HuH-7 (cell line): Measurements from ENCODE around the gene PPFIBP2.

ENCODE experiments used
- DNase-seq: peaks from one replicate; pipeline ENCODE4 v3.0.0; 2011; ENCODE audit warnings: low spot score

The PPFIBP2 gene

GRCh38 chr11:7577291-7578190 lies 63.7 kb downstream of the PPFIBP2 start:
- no peak for DNase-seq

GRCh38 chr11:7578276-7578955 lies 64.6 kb downstream of the PPFIBP2 start:
- DNase-seq, result no peak

- no peak for DNase-seq
Measured at GRCh38 chr11:7579361-7579791, 65.6 kb downstream of the PPFIBP2 start.

- DNase-seq, result no peak
Measured at GRCh38 chr11:7581021-7581590, 67.3 kb downstream of the PPFIBP2 start.

- DNase-seq, result no peak
Measured at GRCh38 chr11:7582338-7582985, 68.7 kb downstream of the PPFIBP2 start.

GRCh38 chr11:7583248-7583647 lies 69.4 kb downstream of the PPFIBP2 start:
- no peak for DNase-seq

GRCh38 chr11:7584910-7585309 lies 71.1 kb downstream of the PPFIBP2 start:
- no peak for DNase-seq

- DNase-seq, result no peak
Measured at GRCh38 chr11:7585816-7586215, 72.0 kb downstream of the PPFIBP2 start.

GRCh38 chr11:7586376-7586775 lies 72.6 kb downstream of the PPFIBP2 start:
- DNase-seq, result no peak

- DNase-seq, result no peak
Measured at GRCh38 chr11:7587712-7588111, 73.9 kb downstream of the PPFIBP2 start.

GRCh38 chr11:7589861-7590260 lies 76.1 kb downstream of the PPFIBP2 start:
- DNase-seq, result no peak

- no peak for DNase-seq
Measured at GRCh38 chr11:7590529-7590928, 76.7 kb downstream of the PPFIBP2 start.

- DNase-seq, result no peak
Measured at GRCh38 chr11:7591107-7591894, 77.5 kb downstream of the PPFIBP2 start.

- DNase-seq, result no peak
Measured at GRCh38 chr11:7591987-7592386, 78.2 kb downstream of the PPFIBP2 start.

- no peak for DNase-seq
Measured at GRCh38 chr11:7592711-7593110, 78.9 kb downstream of the PPFIBP2 start.

- no peak for DNase-seq
Measured at GRCh38 chr11:7593481-7593880, 79.7 kb downstream of the PPFIBP2 start.

- DNase-seq, result no peak
Measured at GRCh38 chr11:7595016-7595866, 81.4 kb downstream of the PPFIBP2 start.

GRCh38 chr11:7595951-7596350 lies 82.2 kb downstream of the PPFIBP2 start:
- DNase-seq, result no peak

- DNase-seq, result no peak
Measured at GRCh38 chr11:7596975-7597391, 83.2 kb downstream of the PPFIBP2 start.

GRCh38 chr11:7597620-7598019 lies 83.8 kb downstream of the PPFIBP2 start:
- no peak for DNase-seq

GRCh38 chr11:7599209-7599608 lies 85.4 kb downstream of the PPFIBP2 start:
- no peak for DNase-seq
